ENCODE results near the gene ERVK3-1. TPM values are rescaled to one million over a fixed set of nuclear protein-coding genes. Genes with fewer than 3 reads are reported as not detected.
A peak's percentile ranks its signal among the peaks of the same experiment; 100 is the strongest.

The ERVK3-1 gene
- total and polyA plus RNA-seq, 8 donors, result 25.4 to 52.5 (median 48.1) TPM

GRCh38 chr19:58300620-58301019 lies 4.6 kb upstream of the ERVK3-1 start:
- DNase-seq, result no peak
- intact Hi-C loops (cut with DNase I), result no loop called here
- Histone ChIP-seq H3K4me1 (peaks cover 0 to 8% of the 10 kb centered on the region in 2 donors), H3K27me3 (no peaks in the 10 kb centered on the region), H3K9me3 (peaks cover 0 to 53% of the 10 kb centered on the region in 2 donors), H3K4me3 (no peak overlapping the region), H3K36me3 (peaks cover 0 to 59% of the 10 kb centered on the region in 2 donors), H3K27ac (no peak overlapping the region)
- ATAC-seq, result no peak
- TF ChIP-seq, protein P1, sequence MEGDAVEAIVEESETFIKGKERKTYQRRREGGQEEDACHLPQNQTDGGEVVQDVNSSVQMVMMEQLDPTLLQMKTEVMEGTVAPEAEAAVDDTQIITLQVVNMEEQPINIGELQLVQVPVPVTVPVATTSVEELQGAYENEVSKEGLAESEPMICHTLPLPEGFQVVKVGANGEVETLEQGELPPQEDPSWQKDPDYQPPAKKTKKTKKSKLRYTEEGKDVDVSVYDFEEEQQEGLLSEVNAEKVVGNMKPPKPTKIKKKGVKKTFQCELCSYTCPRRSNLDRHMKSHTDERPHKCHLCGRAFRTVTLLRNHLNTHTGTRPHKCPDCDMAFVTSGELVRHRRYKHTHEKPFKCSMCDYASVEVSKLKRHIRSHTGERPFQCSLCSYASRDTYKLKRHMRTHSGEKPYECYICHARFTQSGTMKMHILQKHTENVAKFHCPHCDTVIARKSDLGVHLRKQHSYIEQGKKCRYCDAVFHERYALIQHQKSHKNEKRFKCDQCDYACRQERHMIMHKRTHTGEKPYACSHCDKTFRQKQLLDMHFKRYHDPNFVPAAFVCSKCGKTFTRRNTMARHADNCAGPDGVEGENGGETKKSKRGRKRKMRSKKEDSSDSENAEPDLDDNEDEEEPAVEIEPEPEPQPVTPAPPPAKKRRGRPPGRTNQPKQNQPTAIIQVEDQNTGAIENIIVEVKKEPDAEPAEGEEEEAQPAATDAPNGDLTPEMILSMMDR (IDR thresholded peaks at IDR 0.05), result no peak

DNA sequence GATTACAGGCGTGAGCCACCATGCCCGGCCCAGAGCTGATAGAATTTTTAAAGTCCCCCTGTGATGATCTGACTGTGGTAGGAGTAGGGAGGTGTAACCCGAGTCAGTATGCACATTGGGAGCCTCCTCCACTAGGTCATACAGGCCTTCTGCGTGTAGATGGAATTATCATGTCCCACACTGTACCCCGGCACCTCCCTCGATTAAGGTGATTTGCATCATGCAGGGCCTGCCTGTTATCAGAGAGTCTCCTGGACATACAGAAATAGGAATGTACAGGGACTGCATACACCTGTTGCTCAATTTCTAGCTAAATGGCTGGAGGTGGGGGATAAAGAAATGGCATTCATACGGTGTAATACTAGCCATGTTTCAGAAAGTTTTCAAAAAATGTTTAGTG lies 922 bp upstream of the ERVK3-1 start:
- H3K27me3 ChIP-seq, result no peaks in the 10 kb centered on the region
- peaks cover 8 to 35% of the 10 kb centered on the region in 2 donors for H3K4me1 ChIP-seq
- H3K36me3 ChIP-seq, result peaks cover 0 to 54% of the 10 kb centered on the region in 2 donors
- peaks cover 0 to 19% of the 10 kb centered on the region in 2 donors for H3K9me3 ChIP-seq
- DNase-seq, result no peak
- intact Hi-C loops (cut with DNase I), result no loop called here
- H3K4me3 ChIP-seq, result peak overlapping the region in 1 of 2 donors; percentile 77
- H3K27ac ChIP-seq, result peak overlapping the region; percentile 60 to 89
- TF ChIP-seq, protein P1 (IDR thresholded peaks at IDR 0.05), result no peak
- ATAC-seq, result no peak

DNA sequence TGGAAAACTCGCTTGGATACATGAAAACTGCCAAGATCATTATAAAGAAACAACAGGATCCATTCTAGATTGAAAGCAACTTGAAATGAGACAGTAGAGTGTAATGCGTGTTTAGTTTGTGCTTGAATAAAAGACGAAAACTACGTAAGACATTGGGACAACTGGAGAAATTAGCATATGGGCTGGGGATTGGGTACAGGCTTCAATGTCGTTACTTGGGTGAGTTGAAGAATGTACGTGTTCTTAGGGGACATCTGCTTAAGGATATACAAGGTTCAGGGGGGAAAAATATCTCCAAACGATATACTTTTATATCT lies 471 bp upstream of the ERVK3-1 start:
- Histone ChIP-seq H3K36me3 (peaks cover 0 to 54% of the 10 kb centered on the region in 2 donors), H3K9me3 (peaks cover 0 to 14% of the 10 kb centered on the region in 2 donors), H3K4me3 (peak overlapping the region; percentile 72 to 77), H3K4me1 (peaks cover 8 to 35% of the 10 kb centered on the region in 2 donors), H3K27me3 (no peaks in the 10 kb centered on the region), H3K27ac (peak overlapping the region; percentile 60 to 89)
- TF ChIP-seq, protein P1 (IDR thresholded peaks at IDR 0.05), result no peak
- intact Hi-C loops (cut with DNase I), result no loop called here
- ATAC-seq (peak; percentile 15), DNase-seq (no peak)

DNA sequence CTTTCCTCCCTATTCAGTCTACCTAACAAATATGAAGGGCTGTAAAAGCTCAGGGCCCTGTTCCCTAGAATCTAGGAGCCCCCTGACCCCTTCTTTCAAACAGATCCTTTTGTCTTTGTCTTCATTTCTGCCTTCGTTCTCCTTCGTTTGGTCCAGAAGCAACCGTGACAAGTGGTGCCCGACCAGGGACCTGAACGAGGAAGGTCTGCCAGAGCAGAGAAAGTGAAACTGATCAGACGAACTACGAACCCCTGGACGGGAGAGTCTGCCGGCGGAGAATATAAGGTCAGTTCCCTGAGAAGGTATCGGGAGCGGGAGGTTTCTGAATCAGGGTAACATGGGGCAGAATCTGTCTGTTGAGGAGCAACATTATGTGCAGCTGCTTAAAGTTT lies 751 bp downstream of the ERVK3-1 start:
- intact Hi-C loops (cut with DNase I), result no loop called here
- DNase-seq, result no peak
- H3K36me3 ChIP-seq, result peaks cover 0 to 51% of the 10 kb centered on the region in 2 donors
- peaks cover 0 to 3% of the 10 kb centered on the region in 2 donors for H3K9me3 ChIP-seq
- H3K4me3 ChIP-seq, result peak overlapping the region; percentile 72 to 77
- no peaks in the 10 kb centered on the region for H3K27me3 ChIP-seq
- peaks cover 8 to 35% of the 10 kb centered on the region in 2 donors for H3K4me1 ChIP-seq
- no peak for ATAC-seq
- TF ChIP-seq, protein P1 (IDR thresholded peaks at IDR 0.05), result no peak
- peak overlapping the region in 1 of 2 donors; percentile 89 for H3K27ac ChIP-seq

DNA sequence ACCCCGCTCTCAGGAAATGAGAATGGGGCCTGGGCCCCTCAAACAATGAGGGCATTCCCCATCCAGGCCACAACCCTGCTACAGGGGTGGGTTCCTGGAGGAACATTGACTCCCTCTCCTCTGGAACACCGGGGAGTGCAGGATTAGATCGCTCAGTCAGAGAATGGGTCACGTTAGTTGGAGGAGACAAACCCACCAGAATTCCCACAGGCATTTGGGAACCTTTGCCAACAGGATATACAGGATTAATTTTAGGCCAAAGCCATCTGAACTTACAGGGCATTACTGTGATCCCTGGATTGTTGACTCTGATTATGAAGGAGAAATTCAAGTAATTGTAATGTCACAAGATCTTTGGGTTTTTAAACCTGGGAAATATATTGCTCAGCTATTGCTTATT lies 2.6 kb downstream of the ERVK3-1 start:
- DNase-seq (no peak), ATAC-seq (no peak)
- Histone ChIP-seq H3K27ac (no peak overlapping the region), H3K27me3 (no peaks in the 10 kb centered on the region), H3K9me3 (no peaks in the 10 kb centered on the region), H3K36me3 (peaks cover 0 to 62% of the 10 kb centered on the region in 2 donors), H3K4me3 (no peak overlapping the region), H3K4me1 (peaks cover 8 to 35% of the 10 kb centered on the region in 2 donors)
- TF ChIP-seq, protein P1 (IDR thresholded peaks at IDR 0.05), result no peak
- intact Hi-C loops (cut with DNase I), result no loop called here

Data from left lung (tissue), 10 donors.